Measurements from ENCODE around the gene IL17RB.

IL17RB gene

DNA sequence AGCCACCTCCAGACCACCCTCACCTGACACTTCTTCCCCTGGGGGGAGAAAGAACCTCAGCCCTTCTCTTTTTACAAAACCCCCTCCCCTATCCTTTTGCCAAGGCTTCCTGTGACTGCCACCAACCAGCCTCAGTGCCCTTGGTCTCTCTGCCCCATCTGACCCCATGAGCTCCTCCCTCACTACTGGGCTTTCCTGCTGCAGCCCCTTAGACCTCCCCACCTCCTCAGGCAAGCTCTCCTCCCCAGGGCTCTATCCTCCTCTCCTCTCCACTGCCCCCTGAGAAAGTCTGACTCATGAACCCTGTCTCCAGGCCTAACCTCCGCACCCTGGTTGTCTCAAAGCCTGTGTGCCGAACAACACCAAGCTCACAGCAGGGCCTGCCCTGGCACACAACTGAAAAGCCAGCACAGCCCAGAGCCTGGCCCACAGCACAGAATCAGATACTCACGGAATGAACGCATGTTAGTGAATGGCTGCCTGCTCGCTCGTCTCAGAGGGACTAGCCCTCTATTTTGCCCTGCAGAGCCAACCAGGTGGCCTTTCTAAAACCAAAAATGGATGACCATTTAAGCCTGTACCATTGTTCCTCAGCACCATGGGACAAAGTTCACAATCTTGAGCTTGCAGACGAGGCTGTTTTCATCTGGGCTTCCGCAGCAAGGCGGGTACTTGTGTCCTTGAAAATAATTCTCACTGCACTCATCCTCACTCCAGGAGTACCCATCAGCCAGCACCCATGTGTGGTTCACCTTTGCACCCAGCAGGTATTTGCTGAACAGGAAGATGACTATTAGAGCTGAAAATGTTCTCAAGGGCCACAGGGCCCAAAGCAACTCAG lies 1.9 kb upstream of the IL17RB start:
- peaks cover 32% of the 10 kb centered on the region for H3F3A ChIP-seq (ENCODE audit: insufficient read depth)
- H3K79me2 ChIP-seq (ENCODE audit: insufficient read depth, low read length): peaks cover 56% of the 10 kb centered on the region
- peaks cover 5% of the 10 kb centered on the region; the same call in 1 of the 2 replicates for H3K36me3 ChIP-seq (ENCODE audit: low read length)
- H3K27me3 ChIP-seq (ENCODE audit: low read length): no peaks in the 10 kb centered on the region
- no peaks in the 10 kb centered on the region for H3K9me2 ChIP-seq (replicated peaks; ENCODE audit: insufficient read depth, low read length)
- H3K27ac ChIP-seq (ENCODE audit: low read depth, low read length): peak overlapping the region; percentile 98
- peak overlapping the region; percentile 80 for H3K4me2 ChIP-seq (ENCODE audit: low read depth, low read length, poor library complexity, severe bottlenecking)
- H4K20me1 ChIP-seq (ENCODE audit: low read depth, low read length): no peaks in the 10 kb centered on the region
- H3K9ac ChIP-seq (ENCODE audit: low read length): peak overlapping the region; percentile 93
- H2AFZ ChIP-seq (ENCODE audit: low read depth, low read length, severe bottlenecking): no peak overlapping the region
- TF ChIP-seq, protein P1, sequence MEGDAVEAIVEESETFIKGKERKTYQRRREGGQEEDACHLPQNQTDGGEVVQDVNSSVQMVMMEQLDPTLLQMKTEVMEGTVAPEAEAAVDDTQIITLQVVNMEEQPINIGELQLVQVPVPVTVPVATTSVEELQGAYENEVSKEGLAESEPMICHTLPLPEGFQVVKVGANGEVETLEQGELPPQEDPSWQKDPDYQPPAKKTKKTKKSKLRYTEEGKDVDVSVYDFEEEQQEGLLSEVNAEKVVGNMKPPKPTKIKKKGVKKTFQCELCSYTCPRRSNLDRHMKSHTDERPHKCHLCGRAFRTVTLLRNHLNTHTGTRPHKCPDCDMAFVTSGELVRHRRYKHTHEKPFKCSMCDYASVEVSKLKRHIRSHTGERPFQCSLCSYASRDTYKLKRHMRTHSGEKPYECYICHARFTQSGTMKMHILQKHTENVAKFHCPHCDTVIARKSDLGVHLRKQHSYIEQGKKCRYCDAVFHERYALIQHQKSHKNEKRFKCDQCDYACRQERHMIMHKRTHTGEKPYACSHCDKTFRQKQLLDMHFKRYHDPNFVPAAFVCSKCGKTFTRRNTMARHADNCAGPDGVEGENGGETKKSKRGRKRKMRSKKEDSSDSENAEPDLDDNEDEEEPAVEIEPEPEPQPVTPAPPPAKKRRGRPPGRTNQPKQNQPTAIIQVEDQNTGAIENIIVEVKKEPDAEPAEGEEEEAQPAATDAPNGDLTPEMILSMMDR (IDR thresholded peaks at IDR 0.05; ENCODE audit: insufficient read depth, low read length, poor library complexity, severe bottlenecking): no peak
- TF ChIP-seq EZH2phosphoT487 (conservative IDR thresholded peaks at IDR 0.05; ENCODE audit: low read length): no peak
- H3K9me3 ChIP-seq (ENCODE audit: insufficient read depth, low read length): no peaks in the 10 kb centered on the region
- peak overlapping the region; percentile 69 for H3K4me3 ChIP-seq (ENCODE audit: insufficient read depth, low read length, poor library complexity, severe bottlenecking)

DNA sequence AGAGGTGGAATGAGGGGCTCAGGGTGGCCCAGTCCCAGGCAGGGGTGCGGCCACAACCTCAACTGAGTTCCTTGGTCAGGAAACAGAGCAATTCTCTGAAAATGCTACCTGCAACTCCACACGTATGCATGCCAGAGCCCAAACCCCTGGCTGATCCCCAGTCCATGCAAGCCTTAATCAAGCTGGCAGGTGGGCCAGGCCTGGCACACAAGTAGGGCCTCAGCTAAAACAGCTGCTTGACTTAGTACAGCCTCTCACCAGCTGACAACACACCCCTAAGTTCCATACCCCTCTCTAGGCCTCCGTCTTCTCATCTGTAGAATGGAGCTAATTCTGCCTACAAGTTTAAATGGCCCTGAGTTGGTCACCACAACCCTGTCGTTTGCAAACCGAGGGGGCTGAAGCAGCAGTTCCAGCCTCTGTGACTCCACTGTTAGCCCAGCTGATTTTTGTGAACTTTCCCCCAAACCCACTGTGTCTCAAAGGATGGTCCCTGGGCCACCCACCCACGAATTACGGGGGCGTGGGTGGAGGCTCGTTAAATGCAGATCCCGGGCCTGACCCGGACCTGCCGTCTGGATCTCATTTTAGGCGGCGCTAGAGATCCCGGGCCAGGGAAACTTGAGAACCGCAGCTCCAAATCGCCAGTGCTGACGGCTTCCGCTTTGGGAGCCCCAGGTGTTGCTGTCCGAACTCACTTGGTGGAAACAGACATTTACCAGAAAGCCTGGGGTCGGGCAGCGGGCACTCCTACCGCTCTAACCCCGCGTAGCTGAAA lies 1.1 kb upstream of the IL17RB start:
- Histone ChIP-seq H3K79me2 (ENCODE audit: insufficient read depth, low read length) (peaks cover 50% of the 10 kb centered on the region), H3K27me3 (ENCODE audit: low read length) (no peaks in the 10 kb centered on the region), H3K4me2 (ENCODE audit: low read depth, low read length, poor library complexity, severe bottlenecking) (peak overlapping the region; percentile 80), H4K20me1 (ENCODE audit: low read depth, low read length) (no peaks in the 10 kb centered on the region), H3K4me3 (ENCODE audit: insufficient read depth, low read length, poor library complexity, severe bottlenecking) (peak overlapping the region; percentile 69), H3K9me2 (replicated peaks; ENCODE audit: insufficient read depth, low read length) (no peaks in the 10 kb centered on the region), H3K9me3 (ENCODE audit: insufficient read depth, low read length) (no peaks in the 10 kb centered on the region), H3K36me3 (ENCODE audit: low read length) (0 out of 2 replicates have a peak, but pooled peaks cover 3% of the 10 kb centered on the region), H3K27ac (ENCODE audit: low read depth, low read length) (peak overlapping the region; percentile 98), H3F3A (ENCODE audit: insufficient read depth) (peaks cover 32% of the 10 kb centered on the region), H2AFZ (ENCODE audit: low read depth, low read length, severe bottlenecking) (peak overlapping the region; percentile 54), H3K9ac (ENCODE audit: low read length) (peak overlapping the region; percentile 93)
- TF ChIP-seq, protein P1 (IDR thresholded peaks at IDR 0.05; ENCODE audit: insufficient read depth, low read length, poor library complexity, severe bottlenecking): no peak
- TF ChIP-seq EZH2phosphoT487 (conservative IDR thresholded peaks at IDR 0.05; ENCODE audit: low read length): no peak

DNA sequence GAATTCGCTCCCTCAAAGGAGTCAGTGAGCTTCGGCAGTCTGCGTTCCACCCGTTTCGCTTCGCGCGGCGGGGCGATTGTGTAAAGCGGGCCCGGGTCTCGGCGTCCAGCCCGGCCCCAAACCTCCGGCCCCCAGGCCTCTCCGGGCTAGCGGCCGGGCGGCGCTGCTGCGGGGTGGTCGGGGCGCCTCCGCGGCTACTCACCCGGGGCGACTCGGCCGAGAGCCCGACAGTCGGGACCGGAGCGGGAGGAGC lies 561 bp upstream of the IL17RB start:
- Histone ChIP-seq H3K9ac (ENCODE audit: low read length) (peak overlapping the region; percentile 93), H3K4me3 (ENCODE audit: insufficient read depth, low read length, poor library complexity, severe bottlenecking) (peak overlapping the region; percentile 69), H3K36me3 (ENCODE audit: low read length) (0 out of 2 replicates have a peak, but pooled peaks cover 3% of the 10 kb centered on the region), H3K4me2 (ENCODE audit: low read depth, low read length, poor library complexity, severe bottlenecking) (peak overlapping the region; percentile 80), H3K9me2 (replicated peaks; ENCODE audit: insufficient read depth, low read length) (no peaks in the 10 kb centered on the region), H3K79me2 (ENCODE audit: insufficient read depth, low read length) (peaks cover 50% of the 10 kb centered on the region), H3K9me3 (ENCODE audit: insufficient read depth, low read length) (no peaks in the 10 kb centered on the region), H3K27me3 (ENCODE audit: low read length) (no peaks in the 10 kb centered on the region), H3K27ac (ENCODE audit: low read depth, low read length) (peak overlapping the region; percentile 98), H3F3A (ENCODE audit: insufficient read depth) (peaks cover 32% of the 10 kb centered on the region), H2AFZ (ENCODE audit: low read depth, low read length, severe bottlenecking) (peak overlapping the region; percentile 54), H4K20me1 (ENCODE audit: low read depth, low read length) (no peaks in the 10 kb centered on the region)
- TF ChIP-seq EZH2phosphoT487 (conservative IDR thresholded peaks at IDR 0.05; ENCODE audit: low read length): no peak
- TF ChIP-seq, protein P1 (IDR thresholded peaks at IDR 0.05; ENCODE audit: insufficient read depth, low read length, poor library complexity, severe bottlenecking): no peak
